Spleen (tissue), 11 donors: ENCODE data around the gene TMEM38B. TPM values are rescaled to one million over a fixed set of nuclear protein-coding genes. Genes with fewer than 3 reads are reported as not detected.

Source experiments
- DNase-seq: peaks from one replicate; pipeline ENCODE4 v3.0.0-alpha.2; 2020
- H3K27ac ChIP-seq, 8 donors: fragments of 200-600 bp; sonication (generic) in 7 of 8; 1 replicate in 4 of 8; 2 replicates in 4 of 8; pipeline versions ENCODE4 v1.5.0 to v1.8.0; 2016 to 2021; ENCODE audit warnings: inconsistent platforms in 4 of 8, mild to moderate bottlenecking in 4 of 8, moderate library complexity in 1 of 8
- H3K27me3 ChIP-seq, 7 donors: fragments of 200-600 bp; sonication (generic) in 6 of 7; replicated peaks in 1 of 7; 1 replicate in 4 of 7; 2 replicates in 3 of 7; pipeline versions ENCODE4 v1.5.0 to v1.8.0; 2016 to 2021; ENCODE audit warnings: inconsistent platforms in 3 of 7, mild to moderate bottlenecking in 1 of 7
- H3K36me3 ChIP-seq, 6 donors: fragments of 200-600 bp; sonication (generic) in 5 of 6; 1 replicate in 4 of 6; 2 replicates in 2 of 6; pipeline versions ENCODE4 v1.5.0 to v1.8.0; 2016 to 2021; ENCODE audit warnings: inconsistent platforms in 2 of 6
- H3K4me1 ChIP-seq, 6 donors: fragments of 200-600 bp; sonication (generic) in 5 of 6; 1 replicate in 3 of 6; 2 replicates in 3 of 6; pipeline versions ENCODE4 v1.5.0 to v1.8.0; 2016 to 2021; ENCODE audit warnings: inconsistent platforms in 3 of 6
- H3K4me3 ChIP-seq, 8 donors: fragments of 200-600 bp; sonication (generic) in 7 of 8; 1 replicate in 4 of 8; 2 replicates in 4 of 8; pipeline versions ENCODE4 v1.5.0 to v1.8.0; 2016 to 2021; ENCODE audit warnings: inconsistent platforms in 4 of 8, mild to moderate bottlenecking in 4 of 8, moderate library complexity in 2 of 8
- H3K9me3 ChIP-seq, 8 donors: fragments of 200-600 bp; sonication (generic) in 7 of 8; 1 replicate in 4 of 8; 2 replicates in 4 of 8; pipeline versions ENCODE4 v1.5.0 to v1.8.0; 2016 to 2021; ENCODE audit warnings: inconsistent platforms in 4 of 8
- CTCF ChIP-seq, 11 experiments: fragments of 200-600 bp in 7 of 11; fragments of 450-650 bp in 4 of 11; sonication (generic) in 4 of 11; IDR thresholded peaks in 8 of 11; conservative IDR thresholded peaks in 3 of 11; 1 replicate in 7 of 11; 2 replicates in 4 of 11; pipeline versions ENCODE4 v1.4.0 to v1.8.0; 2016 to 2021; ENCODE audit warnings: antibody characterized with exemption in 11 of 11, inconsistent platforms in 4 of 11, mild to moderate bottlenecking in 1 of 11
- POLR2A ChIP-seq, 3 donors: fragments of 450-650 bp; IDR thresholded peaks; one replicate each; pipeline ENCODE4 v1.5.1; 2017; ENCODE audit warnings: antibody characterized with exemption in 3 of 3, mild to moderate bottlenecking in 1 of 3
- POLR2AphosphoS5 ChIP-seq, 3 donors: sonication (generic); formaldehyde crosslinking; IDR thresholded peaks; one replicate each; pipeline ENCODE4 v1.5.1; 2017; ENCODE audit warnings: antibody characterized with exemption in 3 of 3
- WGBS, 5 donors: extraction: QIAGEN DNeasy Blood & Tissue Kit in 3 of 5; methylation state at CpG; one replicate each; pipeline versions ENCODE4 v1.1.5 to v1.1.7; 2013 to 2018; 5-methylcytosine and 5-hydroxymethylcytosine counted together
- intact Hi-C: fragments of 100-400 bp; cut with DNase I; formaldehyde crosslinking; loops from one replicate; pipeline ENCODE4 v1.15.0; 2023; ENCODE audit warnings: low total_unique reads
- polyA plus RNA-seq, 3 donors: library from polyadenylated mRNA; stranded (reverse); fragments of 200-250 nt; gene quantifications; one replicate each; pipeline ENCODE4 v1.2.1, GENCODE V29; 2013
- total RNA-seq, 7 donors: library from RNA; depleted of rRNA in 3 of 7; stranded (reverse); fragments of >200 nt in 3 of 7; fragmentation: NEBNext Ultra II Directional in 4 of 7; extraction: Animal tissue kit (Norgen Biotek cat#: 25700) in 4 of 7; gene quantifications; one replicate each; pipeline versions ENCODE4 v1.1.0 to v1.2.1, GENCODE V29; 2016 to 2021
- donor health status: healthy with polysubstance abuse.
- donor health status: DM: no; HTN: no; CAD: no; lungs with moderate emphysema.
- donor health status: DM: no; HTN: no; CAD: no.
- donor health status: Bipolar disorder and iron deficiency.
- donor health status: healthy.
- donor health status: DM: no; HTN: no; CAD: no.
- donor health status: DM: yes; HTN: yes; CAD: no.

The TMEM38B gene
- total and polyA plus RNA-seq, 10 donors = 3.1 to 12.1 (median 8.3) TPM

GRCh38 chr9:105681724-105682123 lies 12.6 kb upstream of the TMEM38B start:
- no peaks in the 10 kb centered on the region for H3K27me3 ChIP-seq
- no peak overlapping the region for H3K4me3 ChIP-seq
- WGBS, 5 donors = 81 to 100% (median 96%) methylated on average over 1 of the region's 1 CpG
- H3K27ac ChIP-seq = no peak overlapping the region
- no peaks in the 10 kb centered on the region for H3K9me3 ChIP-seq
- no peaks in the 10 kb centered on the region for H3K4me1 ChIP-seq
- TF ChIP-seq POLR2A (IDR thresholded peaks at IDR 0.05) (no peak), CTCF (IDR thresholded peaks at IDR 0.05 in 8 of 11, conservative IDR thresholded peaks at IDR 0.05 in 3 of 11) (no peak), POLR2AphosphoS5 (IDR thresholded peaks at IDR 0.05) (no peak)
- intact Hi-C loops = no loop called here
- no peaks in the 10 kb centered on the region for H3K36me3 ChIP-seq
- DNase-seq = no peak

- H3K4me3 ChIP-seq = no peak overlapping the region
- H3K4me1 ChIP-seq = no peaks in the 10 kb centered on the region
- no peaks in the 10 kb centered on the region for H3K36me3 ChIP-seq
- H3K27me3 ChIP-seq = no peaks in the 10 kb centered on the region
- 75 to 90% (median 81%) methylated on average over 1 of the region's 1 CpG for WGBS, 5 donors
- DNase-seq = no peak
- no peak for TF ChIP-seq CTCF (IDR thresholded peaks at IDR 0.05 in 8 of 11, conservative IDR thresholded peaks at IDR 0.05 in 3 of 11)
- TF ChIP-seq POLR2A (IDR thresholded peaks at IDR 0.05) = no peak
- TF ChIP-seq POLR2AphosphoS5 (IDR thresholded peaks at IDR 0.05) = no peak
- H3K27ac ChIP-seq = no peak overlapping the region
- intact Hi-C loops = no loop called here
- no peaks in the 10 kb centered on the region for H3K9me3 ChIP-seq
Observed at GRCh38 chr9:105683688-105684275, 10.6 kb upstream of the TMEM38B start.

GRCh38 chr9:105686936-105687335 lies 7.4 kb upstream of the TMEM38B start:
- intact Hi-C loops = no loop called here
- WGBS, 5 donors = 89 to 99% (median 94%) methylated on average over 4 of the region's 4 CpGs
- no peak for DNase-seq
- H3K36me3 ChIP-seq = no peaks in the 10 kb centered on the region
- H3K27me3 ChIP-seq = peaks cover 0 to 11% (median 8%) of the 10 kb centered on the region in 7 donors
- TF ChIP-seq POLR2A (IDR thresholded peaks at IDR 0.05) (no peak), CTCF (IDR thresholded peaks at IDR 0.05 in 8 of 11, conservative IDR thresholded peaks at IDR 0.05 in 3 of 11) (no peak), POLR2AphosphoS5 (IDR thresholded peaks at IDR 0.05) (no peak)
- no peak overlapping the region for H3K4me3 ChIP-seq
- H3K4me1 ChIP-seq = no peaks in the 10 kb centered on the region
- H3K27ac ChIP-seq = no peak overlapping the region
- H3K9me3 ChIP-seq = no peaks in the 10 kb centered on the region

- H3K27me3 ChIP-seq = peaks cover 0 to 31% (median 24%) of the 10 kb centered on the region in 7 donors
- 26 to 43% (median 37%) methylated on average over 2 of the region's 2 CpGs for WGBS, 5 donors
- H3K36me3 ChIP-seq = no peaks in the 10 kb centered on the region
- H3K9me3 ChIP-seq = no peaks in the 10 kb centered on the region
- peak in 3 of 11 experiments; percentile 39 to 43 (median 39) for TF ChIP-seq CTCF (IDR thresholded peaks at IDR 0.05 in 8 of 11, conservative IDR thresholded peaks at IDR 0.05 in 3 of 11)
- TF ChIP-seq POLR2AphosphoS5 (IDR thresholded peaks at IDR 0.05) = no peak
- intact Hi-C loops = no loop called here
- DNase-seq = no peak
- H3K4me3 ChIP-seq = no peak overlapping the region
- H3K27ac ChIP-seq = no peak overlapping the region
- peaks cover 0 to 22% (median 18%) of the 10 kb centered on the region in 6 donors for H3K4me1 ChIP-seq
Observed at GRCh38 chr9:105690742-105691141, 3.6 kb upstream of the TMEM38B start.
